Measurements from ENCODE around the gene LRRFIP1.

GRCh38 chr2:237697586-237698357 is 70.4 kb downstream of the LRRFIP1 start:
- TF ChIP-seq EZH2 (IDR thresholded peaks at IDR 0.05; ENCODE audit: borderline replicate concordance, low read depth, low read length, severe bottlenecking) = no peak
- TF ChIP-seq CTCF (IDR thresholded peaks at IDR 0.05; ENCODE audit: borderline replicate concordance, extremely low read depth, low read length, poor library complexity, severe bottlenecking) = no peak
